NCI-H524 (cell line): ENCODE measurements around the gene GRIN3B.
"Not testable (repeated sequence)": the region's sequence is repeated elsewhere in the genome, so short reads cannot be mapped to it uniquely, and the experiment has no call there.

Experiments used
- DNase-seq, 2 experiments: peaks; one replicate each; lab custom pipeline; 2025; lab: John Stamatoyannopoulos, UW

Gene GRIN3B

GRCh38 chr19:1000095-1000494, at the start of gene GRIN3B:
TSS of gene GRIN3B (plus strand) at chr19:1000419. CDS start at chr19:1000438, 19 bp downstream.
- DNase-seq, result peak in 1 of 2 experiments; percentile 48

- no peak for DNase-seq
Measured at GRCh38 chr19:952049-952679, 48.1 kb upstream of the GRIN3B start.

- DNase-seq, result no peak
Measured at GRCh38 chr19:952680-953444, 47.4 kb upstream of the GRIN3B start.

GRCh38 chr19:953445-954271, 46.6 kb upstream of the GRIN3B start:
- no peak for DNase-seq

- DNase-seq, result no peak
Measured at GRCh38 chr19:954272-954671, 45.9 kb upstream of the GRIN3B start.

- no peak for DNase-seq
Measured at GRCh38 chr19:954672-955494, 45.3 kb upstream of the GRIN3B start.

- DNase-seq, result no peak
Measured at GRCh38 chr19:955803-956765, 44.1 kb upstream of the GRIN3B start.

- no peak for DNase-seq
Measured at GRCh38 chr19:956766-957440, 43.3 kb upstream of the GRIN3B start.

- DNase-seq, result not testable (repeated sequence)
Measured at GRCh38 chr19:957578-957977, 42.6 kb upstream of the GRIN3B start.

- no peak for DNase-seq
Measured at GRCh38 chr19:958967-959855, 41.0 kb upstream of the GRIN3B start.

GRCh38 chr19:960020-960419, 40.2 kb upstream of the GRIN3B start:
- no peak for DNase-seq

GRCh38 chr19:960601-960938, 39.6 kb upstream of the GRIN3B start:
- DNase-seq, result no peak

- no peak for DNase-seq
Measured at GRCh38 chr19:961866-962620, 38.2 kb upstream of the GRIN3B start.

- DNase-seq, result no peak
Measured at GRCh38 chr19:962683-963400, 37.4 kb upstream of the GRIN3B start.

- DNase-seq, result no peak
Measured at GRCh38 chr19:963486-963951, 36.7 kb upstream of the GRIN3B start.

- no peak for DNase-seq
Measured at GRCh38 chr19:964116-964520, 36.1 kb upstream of the GRIN3B start.
